Omental fat pad (tissue), 4 donors: ENCODE results near the gene SLC47A2. TPM values are rescaled to one million over a fixed set of nuclear protein-coding genes. Genes with fewer than 3 reads are reported as not detected.

Source experiments
- ATAC-seq: fragments of 150-250 bp; one replicate; pipeline ENCODE4 v1.9.1; 2016; ENCODE audit warnings: mild to moderate bottlenecking, moderate library complexity; ENCODE audit not compliant: low FRiP score
- DNase-seq: peaks from one replicate; pipeline ENCODE4 v3.0.0-alpha.2; 2019; ENCODE audit warnings: low spot score
- CTCF ChIP-seq, 3 donors: fragments of 450-650 bp; IDR thresholded peaks; one replicate each; pipeline ENCODE4 v1.5.1; 2016 to 2017; ENCODE audit warnings: antibody characterized with exemption in 3 of 3, mild to moderate bottlenecking in 3 of 3, moderate library complexity in 2 of 3
- total RNA-seq, 4 donors: library from RNA; depleted of rRNA; stranded (reverse); fragments of >200 nt; gene quantifications; one replicate each; pipeline ENCODE4 v1.1.0, GENCODE V29; 2016

SLC47A2 gene
- total RNA-seq, 4 donors from 2014 or later: 0.28 TPM; not detected in 3

- DNase-seq (peak; percentile 49), ATAC-seq (peak; percentile 38)
- no peak for TF ChIP-seq CTCF (IDR thresholded peaks at IDR 0.05)
Observed at GRCh38 chr17:19647697-19648474, 68.5 kb downstream of the SLC47A2 start.

GRCh38 chr17:19646788-19647696, 69.3 kb downstream of the SLC47A2 start:
- no peak for TF ChIP-seq CTCF (IDR thresholded peaks at IDR 0.05)
- ATAC-seq (no peak), DNase-seq (no peak)

- ATAC-seq (no peak), DNase-seq (no peak)
- no peak for TF ChIP-seq CTCF (IDR thresholded peaks at IDR 0.05)
Observed at GRCh38 chr17:19645734-19646201, 70.6 kb downstream of the SLC47A2 start.

- TF ChIP-seq CTCF (IDR thresholded peaks at IDR 0.05): no peak
- ATAC-seq (no peak), DNase-seq (no peak)
Observed at GRCh38 chr17:19644493-19645210, 71.7 kb downstream of the SLC47A2 start.

- no peak for TF ChIP-seq CTCF (IDR thresholded peaks at IDR 0.05)
- DNase-seq (no peak), ATAC-seq (no peak)
Observed at GRCh38 chr17:19642373-19642893, 74.0 kb downstream of the SLC47A2 start.

GRCh38 chr17:19641687-19642372, 74.6 kb downstream of the SLC47A2 start:
- no peak for ATAC-seq
- TF ChIP-seq CTCF (IDR thresholded peaks at IDR 0.05): no peak
- DNase-seq: no peak
